Astrocyte (in vitro differentiated cells and primary cell): ENCODE data around the gene ADAP1. TPM values are rescaled to one million over a fixed set of nuclear protein-coding genes. Genes with fewer than 3 reads are reported as not detected.
A peak's percentile ranks its signal among the peaks of the same experiment; 100 is the strongest.

ENCODE experiments used
- DNase-seq: peaks from one replicate; pipeline ENCODE4 v3.0.0-alpha.2; 2010; ENCODE audit warnings: low read depth
- FAIRE-seq: peaks from 2 replicates; lab custom pipeline; 2011; peaks lifted over from hg19 to GRCh38; lab: Jason Lieb, UNC
- H2AFZ ChIP-seq: 2 replicates; pipeline ENCODE4 v1.6.0; 2012; ENCODE audit warnings: low read depth, low read length, inconsistent platforms
- H3K27ac ChIP-seq: 2 replicates; pipeline ENCODE4 v1.5.1; 2011; ENCODE audit warnings: low read depth, low read length, inconsistent platforms
- H3K27me3 ChIP-seq: 2 replicates; pipeline ENCODE4 v1.6.0; 2011; ENCODE audit warnings: low read length, inconsistent platforms; ENCODE audit not compliant: insufficient read depth
- H3K36me3 ChIP-seq: 2 replicates; pipeline ENCODE4 v1.5.1; 2011; ENCODE audit warnings: low read length, inconsistent platforms; ENCODE audit not compliant: insufficient read depth
- H3K4me1 ChIP-seq: 2 replicates; pipeline ENCODE4 v1.5.1; 2011; ENCODE audit warnings: low read length, inconsistent platforms; ENCODE audit not compliant: insufficient read depth
- H3K4me2 ChIP-seq: 2 replicates; pipeline ENCODE4 v1.6.0; 2012; ENCODE audit warnings: low read length, inconsistent platforms
- H3K4me3 ChIP-seq: 2 replicates; pipeline ENCODE4 v1.5.1; 2011; ENCODE audit warnings: low read depth, mild to moderate bottlenecking, low read length, inconsistent platforms; ENCODE audit not compliant: insufficient read depth
- H3K79me2 ChIP-seq: 2 replicates; pipeline ENCODE4 v1.6.0; 2012; ENCODE audit warnings: mild to moderate bottlenecking, low read length, inconsistent platforms; ENCODE audit not compliant: insufficient read depth
- H3K9ac ChIP-seq: 2 replicates; pipeline ENCODE4 v1.6.0; 2012; ENCODE audit warnings: mild to moderate bottlenecking, low read length, inconsistent platforms
- H3K9me3 ChIP-seq: 2 replicates; pipeline ENCODE4 v1.5.1; 2012; ENCODE audit warnings: low read depth, mild to moderate bottlenecking, low read length, inconsistent platforms; ENCODE audit not compliant: insufficient read depth
- H4K20me1 ChIP-seq: 2 replicates; pipeline ENCODE4 v1.6.0; 2012; ENCODE audit warnings: low read length, inconsistent platforms; ENCODE audit not compliant: insufficient read depth
- H3K27ac Mint-ChIP-seq: one replicate; pipeline ENCODE4 v1.8.0; 2021; ENCODE audit warnings: mild to moderate bottlenecking, mixed read lengths; ENCODE audit not compliant: unreplicated experiment
- H3K27me3 Mint-ChIP-seq: one replicate; pipeline ENCODE4 v1.8.0; 2021; ENCODE audit warnings: low read depth, mixed read lengths; ENCODE audit not compliant: unreplicated experiment
- H3K36me3 Mint-ChIP-seq: one replicate; pipeline ENCODE4 v1.8.0; 2021; ENCODE audit warnings: low read depth, mixed read lengths; ENCODE audit not compliant: unreplicated experiment
- H3K4me1 Mint-ChIP-seq: one replicate; pipeline ENCODE4 v1.8.0; 2021; ENCODE audit warnings: low read depth, mixed read lengths; ENCODE audit not compliant: unreplicated experiment
- H3K4me3 Mint-ChIP-seq: one replicate; pipeline ENCODE4 v1.8.0; 2021; ENCODE audit warnings: mild to moderate bottlenecking, moderate library complexity, mixed read lengths; ENCODE audit not compliant: unreplicated experiment
- H3K9me3 Mint-ChIP-seq: one replicate; pipeline ENCODE4 v1.8.0; 2021; ENCODE audit warnings: mild to moderate bottlenecking, mixed read lengths; ENCODE audit not compliant: unreplicated experiment
- EZH2 ChIP-seq: IDR thresholded peaks from 2 replicates; pipeline ENCODE4 v1.6.1; 2012; ENCODE audit warnings: mild to moderate bottlenecking, low read length, inconsistent platforms; ENCODE audit not compliant: insufficient read depth
- total RNA-seq: library from RNA; stranded (reverse); gene quantifications from 2 replicates; pipeline ENCODE4 v1.2.1, GENCODE V29; 2021
- TF ChIP-seq, protein P1 (sequence below): IDR thresholded peaks from 2 replicates; pipeline ENCODE4 v1.5.1; 2011; ENCODE audit warnings: low read depth, mild to moderate bottlenecking, inconsistent platforms, low read length, moderate library complexity; ENCODE audit not compliant: insufficient read depth

Gene ADAP1
- total RNA-seq, 1 donor from 2014 or later = 4.8 TPM

DNA sequence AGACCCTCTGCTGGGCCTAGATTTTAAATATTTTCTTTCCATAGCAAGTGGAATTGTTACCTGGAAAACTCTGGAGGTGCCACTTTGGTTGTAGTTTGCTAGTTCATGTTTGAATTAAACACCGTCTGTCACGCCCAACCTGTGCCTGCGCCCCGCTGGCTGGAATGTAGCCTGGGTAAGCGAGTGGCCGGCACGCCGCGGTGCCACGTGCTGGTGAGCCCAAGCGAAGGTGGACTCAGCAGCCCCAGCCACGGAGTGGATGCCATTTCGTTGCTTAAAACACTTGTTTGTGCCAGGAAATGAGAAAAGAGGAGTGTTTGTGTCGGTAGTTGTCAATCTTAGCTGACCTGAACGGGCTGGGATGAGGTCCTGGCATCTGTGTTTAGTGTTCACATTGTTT lies 75.4 kb downstream of the ADAP1 start:
- H3K36me3 ChIP-seq = no peaks in the 10 kb centered on the region
- TF ChIP-seq EZH2 = no peak
- TF ChIP-seq, protein P1, sequence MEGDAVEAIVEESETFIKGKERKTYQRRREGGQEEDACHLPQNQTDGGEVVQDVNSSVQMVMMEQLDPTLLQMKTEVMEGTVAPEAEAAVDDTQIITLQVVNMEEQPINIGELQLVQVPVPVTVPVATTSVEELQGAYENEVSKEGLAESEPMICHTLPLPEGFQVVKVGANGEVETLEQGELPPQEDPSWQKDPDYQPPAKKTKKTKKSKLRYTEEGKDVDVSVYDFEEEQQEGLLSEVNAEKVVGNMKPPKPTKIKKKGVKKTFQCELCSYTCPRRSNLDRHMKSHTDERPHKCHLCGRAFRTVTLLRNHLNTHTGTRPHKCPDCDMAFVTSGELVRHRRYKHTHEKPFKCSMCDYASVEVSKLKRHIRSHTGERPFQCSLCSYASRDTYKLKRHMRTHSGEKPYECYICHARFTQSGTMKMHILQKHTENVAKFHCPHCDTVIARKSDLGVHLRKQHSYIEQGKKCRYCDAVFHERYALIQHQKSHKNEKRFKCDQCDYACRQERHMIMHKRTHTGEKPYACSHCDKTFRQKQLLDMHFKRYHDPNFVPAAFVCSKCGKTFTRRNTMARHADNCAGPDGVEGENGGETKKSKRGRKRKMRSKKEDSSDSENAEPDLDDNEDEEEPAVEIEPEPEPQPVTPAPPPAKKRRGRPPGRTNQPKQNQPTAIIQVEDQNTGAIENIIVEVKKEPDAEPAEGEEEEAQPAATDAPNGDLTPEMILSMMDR = no peak
- H3K9me3 Mint-ChIP-seq = no peaks in the 10 kb centered on the region
- peaks cover 11% of the 10 kb centered on the region for H3K4me1 Mint-ChIP-seq
- no peaks in the 10 kb centered on the region for H3K9me3 ChIP-seq
- FAIRE-seq (no peak), DNase-seq (no peak)
- H3K27me3 Mint-ChIP-seq = no peaks in the 10 kb centered on the region
- no peak overlapping the region for H3K4me3 ChIP-seq
- peaks cover 5% of the 10 kb centered on the region for H3K36me3 Mint-ChIP-seq
- H3K79me2 ChIP-seq = peaks cover 68% of the 10 kb centered on the region
- H3K4me1 ChIP-seq = no peaks in the 10 kb centered on the region
- H3K27me3 ChIP-seq = no peaks in the 10 kb centered on the region
- H3K27ac Mint-ChIP-seq = no peak overlapping the region
- H3K27ac ChIP-seq = no peak overlapping the region
- H4K20me1 ChIP-seq = peaks cover 63% of the 10 kb centered on the region
- no peak overlapping the region for H3K4me2 ChIP-seq
- H3K9ac ChIP-seq = no peak overlapping the region
- H2AFZ ChIP-seq = no peak overlapping the region
- H3K4me3 Mint-ChIP-seq = peak overlapping the region; percentile 71

GRCh38 chr7:877312-878232 lies 76.9 kb downstream of the ADAP1 start:
- Histone ChIP-seq H3K27me3 (no peaks in the 10 kb centered on the region), H3K4me1 (no peaks in the 10 kb centered on the region), H3K27ac (peak overlapping the region; percentile 76), H4K20me1 (peaks cover 48% of the 10 kb centered on the region), H3K79me2 (peaks cover 53% of the 10 kb centered on the region), H3K4me2 (peak overlapping the region; percentile 94), H3K4me3 (peak overlapping the region; percentile 76), H3K36me3 (peaks cover 7% of the 10 kb centered on the region), H3K9me3 (no peaks in the 10 kb centered on the region), H3K9ac (peak overlapping the region; percentile 94), H2AFZ (no peak overlapping the region)
- TF ChIP-seq, protein P1 = no peak
- no peak for TF ChIP-seq EZH2
- Mint-ChIP-seq H3K9me3 (no peaks in the 10 kb centered on the region), H3K4me3 (peak overlapping the region; percentile 89), H3K36me3 (peaks cover 11% of the 10 kb centered on the region), H3K27ac (peak overlapping the region; percentile 3), H3K27me3 (no peaks in the 10 kb centered on the region), H3K4me1 (peaks cover 11% of the 10 kb centered on the region)
- no peak for FAIRE-seq
- DNase-seq = no peak

- FAIRE-seq = no peak
- no peak for DNase-seq
- Mint-ChIP-seq H3K27ac (peak overlapping the region; percentile 81), H3K36me3 (peaks cover 9% of the 10 kb centered on the region), H3K4me3 (peak overlapping the region; percentile 89), H3K4me1 (peaks cover 11% of the 10 kb centered on the region), H3K27me3 (no peaks in the 10 kb centered on the region), H3K9me3 (no peaks in the 10 kb centered on the region)
- no peaks in the 10 kb centered on the region for H3K9me3 ChIP-seq
- peak overlapping the region; percentile 70 for H2AFZ ChIP-seq
- H3K4me2 ChIP-seq = peak overlapping the region; percentile 94
- peak overlapping the region; percentile 76 for H3K27ac ChIP-seq
- no peaks in the 10 kb centered on the region for H3K4me1 ChIP-seq
- H3K36me3 ChIP-seq = peaks cover 10% of the 10 kb centered on the region
- H3K4me3 ChIP-seq = peak overlapping the region; percentile 76
- no peaks in the 10 kb centered on the region for H3K27me3 ChIP-seq
- H3K79me2 ChIP-seq = peaks cover 47% of the 10 kb centered on the region
- H4K20me1 ChIP-seq = peaks cover 43% of the 10 kb centered on the region
- no peak for TF ChIP-seq EZH2
- TF ChIP-seq, protein P1 = no peak
- H3K9ac ChIP-seq = peak overlapping the region; percentile 94
These were observed 77.5 kb downstream of the ADAP1 start for GRCh38 chr7:876972-877311.
